LNCAP (cell line): ENCODE results near the gene GPNMB.

Experiments used
- TF ChIP-seq, protein P1 (sequence below): fragments of 450-650 bp; IDR thresholded peaks from 2 replicates; pipeline ENCODE4 v1.5.1; 2017; ENCODE audit warnings: mild to moderate bottlenecking

The GPNMB gene

DNA sequence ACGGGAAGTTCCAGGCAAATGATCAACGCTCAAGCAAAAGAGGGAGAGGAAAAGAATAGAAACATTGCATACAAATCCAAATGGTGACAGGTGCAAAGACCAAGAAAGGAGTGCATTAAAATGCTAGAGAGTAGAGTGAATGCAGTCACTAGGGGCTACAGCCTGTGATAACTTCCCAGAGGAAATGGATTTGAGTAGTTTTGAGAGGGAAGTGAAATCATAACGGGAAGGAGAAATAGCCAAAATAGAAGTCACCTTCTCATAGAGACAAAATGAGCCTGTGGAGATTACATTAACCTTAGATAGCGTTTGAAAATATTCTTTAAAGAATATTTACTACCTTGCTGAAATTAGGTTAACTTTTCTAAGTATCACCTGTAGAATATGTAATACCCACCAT is 38.3 kb upstream of the GPNMB start:
- TF ChIP-seq, protein P1, sequence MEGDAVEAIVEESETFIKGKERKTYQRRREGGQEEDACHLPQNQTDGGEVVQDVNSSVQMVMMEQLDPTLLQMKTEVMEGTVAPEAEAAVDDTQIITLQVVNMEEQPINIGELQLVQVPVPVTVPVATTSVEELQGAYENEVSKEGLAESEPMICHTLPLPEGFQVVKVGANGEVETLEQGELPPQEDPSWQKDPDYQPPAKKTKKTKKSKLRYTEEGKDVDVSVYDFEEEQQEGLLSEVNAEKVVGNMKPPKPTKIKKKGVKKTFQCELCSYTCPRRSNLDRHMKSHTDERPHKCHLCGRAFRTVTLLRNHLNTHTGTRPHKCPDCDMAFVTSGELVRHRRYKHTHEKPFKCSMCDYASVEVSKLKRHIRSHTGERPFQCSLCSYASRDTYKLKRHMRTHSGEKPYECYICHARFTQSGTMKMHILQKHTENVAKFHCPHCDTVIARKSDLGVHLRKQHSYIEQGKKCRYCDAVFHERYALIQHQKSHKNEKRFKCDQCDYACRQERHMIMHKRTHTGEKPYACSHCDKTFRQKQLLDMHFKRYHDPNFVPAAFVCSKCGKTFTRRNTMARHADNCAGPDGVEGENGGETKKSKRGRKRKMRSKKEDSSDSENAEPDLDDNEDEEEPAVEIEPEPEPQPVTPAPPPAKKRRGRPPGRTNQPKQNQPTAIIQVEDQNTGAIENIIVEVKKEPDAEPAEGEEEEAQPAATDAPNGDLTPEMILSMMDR = no peak

DNA sequence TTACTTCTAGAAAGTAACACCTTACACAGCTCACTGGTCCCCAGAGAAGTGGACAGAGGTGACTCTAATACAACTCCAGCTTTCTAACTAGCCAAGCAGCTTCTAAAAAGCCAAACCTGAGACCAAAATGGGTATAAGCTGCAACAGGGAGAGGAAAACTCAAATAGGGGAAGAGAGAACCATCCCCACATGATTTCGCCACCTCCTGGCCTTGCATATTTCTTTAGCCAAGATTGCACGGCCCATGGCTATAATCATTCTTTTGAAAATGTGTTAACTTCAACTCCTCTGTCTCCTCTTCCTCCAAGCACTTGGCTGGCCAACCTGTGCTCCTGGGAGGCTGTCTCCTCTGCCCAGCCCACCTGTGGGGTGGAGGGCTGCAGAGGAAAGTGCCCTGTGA is 36.1 kb upstream of the GPNMB start:
- TF ChIP-seq, protein P1 = no peak

DNA sequence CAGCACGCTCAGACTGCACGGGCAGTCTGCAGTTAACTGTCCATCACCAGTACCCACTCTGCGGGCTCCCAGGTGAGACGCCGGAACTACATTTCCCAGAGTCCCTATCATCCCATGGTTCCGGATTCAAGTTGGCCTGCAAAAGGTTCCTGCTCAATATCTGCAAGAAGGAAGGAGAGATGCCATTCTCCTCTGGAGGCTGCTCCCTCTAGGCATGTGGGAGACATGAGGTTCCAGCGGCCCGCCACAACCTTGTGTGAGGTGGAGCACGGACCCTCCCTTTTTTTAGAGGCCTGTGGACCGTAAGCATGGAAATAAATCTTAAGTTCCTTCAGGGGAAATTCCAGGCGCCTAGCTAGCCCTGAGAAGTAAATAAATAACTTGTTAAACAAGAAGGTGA is 35.0 kb upstream of the GPNMB start:
- TF ChIP-seq, protein P1 = no peak

DNA sequence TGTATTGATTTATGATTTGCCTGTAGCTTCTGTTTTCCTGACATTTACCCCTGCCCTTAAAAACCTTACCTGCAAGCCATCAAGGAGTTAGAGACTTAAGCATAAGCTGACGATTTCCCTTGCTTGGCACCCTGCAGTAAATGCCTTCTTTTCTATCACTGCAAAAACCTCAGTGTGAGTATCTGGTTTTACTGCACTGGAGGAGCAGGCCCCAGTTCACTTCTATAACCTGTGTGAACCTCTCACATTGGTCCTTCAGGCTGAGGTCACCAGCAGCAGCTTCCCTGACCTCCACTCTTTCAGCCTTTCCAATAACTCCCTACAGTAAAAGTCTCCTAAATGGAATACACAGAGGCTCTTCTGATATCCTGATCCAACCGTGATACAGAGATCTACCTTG is 34.2 kb upstream of the GPNMB start:
- TF ChIP-seq, protein P1 = no peak

DNA sequence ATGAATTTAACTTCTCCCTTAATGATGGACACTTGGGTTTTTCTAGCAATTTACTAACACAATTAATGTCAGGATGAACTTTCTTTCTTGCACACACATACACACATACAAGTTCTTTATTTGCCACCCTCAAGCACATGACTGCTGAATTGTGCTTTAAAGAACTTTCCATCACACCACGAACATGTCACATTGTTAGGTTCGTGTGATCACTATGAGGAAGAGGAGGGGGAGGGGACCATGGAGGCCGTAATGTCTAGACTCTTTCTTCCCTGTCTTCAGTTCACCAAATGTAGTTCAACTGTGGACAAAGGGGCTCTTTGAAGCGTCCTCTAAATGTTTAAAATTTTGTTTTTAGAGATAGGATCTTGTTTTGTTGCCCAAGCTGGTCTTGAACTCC is 33.7 kb upstream of the GPNMB start:
- TF ChIP-seq, protein P1 = no peak

DNA sequence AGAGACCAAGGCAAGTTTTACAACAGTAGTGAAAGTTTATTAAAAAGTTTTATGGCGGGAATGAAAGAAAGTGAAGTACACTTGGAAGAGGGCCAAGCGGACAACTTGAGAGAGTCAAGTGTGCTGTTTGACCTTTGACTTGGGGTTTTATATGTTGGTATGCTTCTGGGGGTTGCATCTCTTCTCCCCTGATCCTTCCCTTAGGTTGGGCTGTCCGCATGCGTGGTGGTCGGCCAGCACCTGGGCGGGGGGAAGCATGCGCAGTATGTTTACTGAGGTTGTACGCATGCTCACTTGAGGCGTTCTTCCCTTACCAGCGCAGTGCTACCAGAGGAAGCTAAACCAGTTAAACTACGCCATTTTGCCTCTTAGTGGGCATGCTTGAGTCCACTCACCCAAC is 32.8 kb upstream of the GPNMB start:
- TF ChIP-seq, protein P1 = no peak

DNA sequence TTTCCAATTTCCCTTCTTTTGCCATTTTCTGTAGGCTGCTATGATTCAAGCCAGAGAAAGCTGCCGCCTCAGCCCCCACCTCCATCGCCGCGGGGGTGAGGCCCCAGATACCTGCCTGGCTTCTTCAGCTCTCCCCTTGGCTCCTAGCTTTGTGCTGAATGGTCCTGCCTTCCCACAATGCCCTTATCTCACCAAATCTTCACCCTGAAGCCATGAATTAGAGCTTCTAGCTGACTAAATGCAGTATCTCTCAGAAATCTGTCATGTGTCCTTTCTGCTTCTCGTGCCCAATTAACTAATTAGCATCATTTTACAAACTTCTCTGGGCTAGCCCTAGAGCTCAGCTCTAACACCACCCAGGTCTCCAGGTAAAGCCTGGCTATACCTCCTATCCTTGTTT is 32.2 kb upstream of the GPNMB start:
- TF ChIP-seq, protein P1 = no peak

DNA sequence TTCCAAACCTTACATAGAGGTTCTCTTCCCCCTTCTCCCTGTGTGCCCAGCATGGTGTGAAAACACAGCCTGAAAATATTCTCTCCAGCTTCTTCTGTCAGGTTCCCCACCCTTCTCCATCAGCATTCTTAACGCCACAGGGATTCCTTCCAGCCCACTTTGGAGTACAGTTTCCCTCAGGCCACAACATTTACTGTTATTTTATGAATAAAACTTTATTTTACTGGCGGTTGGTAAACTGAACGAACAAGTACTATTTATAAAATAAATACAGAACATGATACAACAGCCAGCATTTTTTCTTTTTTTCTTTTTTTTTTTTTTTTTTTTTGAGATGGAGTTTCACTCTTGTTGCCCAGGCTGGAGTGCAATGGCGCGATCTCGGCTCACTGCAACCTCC is 31.6 kb upstream of the GPNMB start:
- TF ChIP-seq, protein P1 = no peak
